RWPE1 (cell line): ENCODE results near the gene FHIP1B.

ENCODE experiments used
- CTCF ChIA-PET: fragments of 350-600 bp; sonication (Branson Sonifier 250); formaldehyde crosslinking; extraction: SDS; loops from one replicate; lab custom pipeline; 2021; lab: Yijun Ruan, JAX
- POLR2A ChIA-PET: fragments of 400-600 bp; formaldehyde crosslinking; extraction: SDS; loops from one replicate; lab custom pipeline; 2020; ENCODE audit warnings: antibody characterized with exemption; ENCODE audit not compliant: low non-redundant PET; lab: Yijun Ruan, JAX
- DNase-seq: peaks from one replicate; pipeline ENCODE4 v3.0.0; 2012; ENCODE audit warnings: low spot score
- H3K27ac ChIP-seq: fragments of 450-650 bp; 2 replicates; pipeline ENCODE4 v1.5.1; 2017
- TF ChIP-seq, protein P1 (sequence below): fragments of 450-650 bp; conservative IDR thresholded peaks from 2 replicates; pipeline ENCODE4 v1.5.1; 2017; ENCODE audit warnings: low read depth, mild to moderate bottlenecking

The FHIP1B gene

DNA sequence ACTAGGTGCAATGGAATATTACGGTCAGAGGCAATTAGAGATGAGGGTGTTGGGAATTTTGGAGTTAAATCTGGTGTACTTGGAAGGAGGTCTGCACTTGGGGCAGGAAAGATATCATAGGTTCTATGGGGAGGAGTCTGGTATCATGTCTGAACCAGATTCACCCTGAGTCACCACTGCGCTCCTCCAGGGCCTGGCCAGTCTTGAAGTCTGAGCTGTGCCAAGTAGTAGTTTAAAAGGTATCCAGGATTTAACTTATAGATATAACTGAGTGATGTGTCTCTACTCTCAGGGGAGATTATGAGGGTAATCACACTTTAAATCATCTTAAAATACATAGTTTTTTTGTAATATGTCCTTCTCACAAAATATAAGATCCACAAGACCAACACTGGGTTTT lies 11.1 kb upstream of the FHIP1B start:
- ChIA-PET POLR2A (no interaction called here), CTCF (no interaction called here)
- TF ChIP-seq, protein P1, sequence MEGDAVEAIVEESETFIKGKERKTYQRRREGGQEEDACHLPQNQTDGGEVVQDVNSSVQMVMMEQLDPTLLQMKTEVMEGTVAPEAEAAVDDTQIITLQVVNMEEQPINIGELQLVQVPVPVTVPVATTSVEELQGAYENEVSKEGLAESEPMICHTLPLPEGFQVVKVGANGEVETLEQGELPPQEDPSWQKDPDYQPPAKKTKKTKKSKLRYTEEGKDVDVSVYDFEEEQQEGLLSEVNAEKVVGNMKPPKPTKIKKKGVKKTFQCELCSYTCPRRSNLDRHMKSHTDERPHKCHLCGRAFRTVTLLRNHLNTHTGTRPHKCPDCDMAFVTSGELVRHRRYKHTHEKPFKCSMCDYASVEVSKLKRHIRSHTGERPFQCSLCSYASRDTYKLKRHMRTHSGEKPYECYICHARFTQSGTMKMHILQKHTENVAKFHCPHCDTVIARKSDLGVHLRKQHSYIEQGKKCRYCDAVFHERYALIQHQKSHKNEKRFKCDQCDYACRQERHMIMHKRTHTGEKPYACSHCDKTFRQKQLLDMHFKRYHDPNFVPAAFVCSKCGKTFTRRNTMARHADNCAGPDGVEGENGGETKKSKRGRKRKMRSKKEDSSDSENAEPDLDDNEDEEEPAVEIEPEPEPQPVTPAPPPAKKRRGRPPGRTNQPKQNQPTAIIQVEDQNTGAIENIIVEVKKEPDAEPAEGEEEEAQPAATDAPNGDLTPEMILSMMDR, result no peak
- peak overlapping the region; percentile 45 for H3K27ac ChIP-seq
- DNase-seq, result peak; percentile 30

DNA sequence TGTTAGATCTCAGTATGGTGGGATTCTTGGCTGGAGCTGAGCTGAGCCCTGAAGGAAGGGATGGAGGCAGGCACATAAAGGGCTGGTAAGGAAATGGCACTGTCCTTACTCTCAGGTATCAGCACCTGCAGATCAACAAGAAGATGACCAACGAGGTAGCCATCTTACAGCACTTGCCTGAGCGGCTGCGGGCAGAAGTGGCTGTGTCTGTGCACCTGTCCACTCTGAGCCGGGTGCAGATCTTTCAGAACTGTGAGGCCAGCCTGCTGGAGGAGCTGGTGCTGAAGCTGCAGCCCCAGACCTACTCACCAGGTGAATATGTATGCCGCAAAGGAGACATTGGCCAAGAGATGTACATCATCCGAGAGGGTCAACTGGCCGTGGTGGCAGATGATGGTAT lies 6.9 kb upstream of the FHIP1B start:
- TF ChIP-seq, protein P1, result no peak
- ChIA-PET CTCF (no interaction called here), POLR2A (no interaction called here)
- no peak for DNase-seq
- no peak overlapping the region for H3K27ac ChIP-seq

DNA sequence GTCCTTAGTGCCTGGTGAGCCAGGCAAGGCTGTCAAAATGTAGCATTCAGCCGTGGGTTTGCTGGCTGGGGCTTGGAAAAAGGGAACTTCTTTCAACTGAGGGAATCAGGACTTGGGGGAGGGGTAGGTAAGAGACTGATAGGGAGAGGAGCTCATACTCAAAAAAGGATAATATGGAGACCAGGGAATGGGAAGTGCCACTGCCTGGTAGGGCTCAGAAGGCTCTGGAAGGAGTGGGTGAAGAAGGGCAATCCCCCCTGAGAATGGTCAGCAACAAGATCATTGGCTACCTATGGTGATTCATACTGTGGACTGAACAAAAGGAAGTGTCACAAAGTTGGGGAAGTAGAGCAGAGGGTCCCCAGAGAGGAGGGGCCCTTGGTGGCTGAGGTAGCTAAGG lies 6.3 kb upstream of the FHIP1B start:
- CTCF ChIA-PET, result no interaction called here
- DNase-seq, result no peak
- no peak overlapping the region for H3K27ac ChIP-seq
- POLR2A ChIA-PET, result no interaction called here
- TF ChIP-seq, protein P1, result no peak

- TF ChIP-seq, protein P1, result no peak
- POLR2A ChIA-PET, result no interaction called here
- H3K27ac ChIP-seq, result no peak overlapping the region
- CTCF ChIA-PET, result no interaction called here
- no peak for DNase-seq
These were observed 5.7 kb upstream of the FHIP1B start for GRCh38 chr11:6240139-6240538.

GRCh38 chr11:6238902-6239301 lies 4.5 kb upstream of the FHIP1B start, which contains the start of gene CNGA4:
Gene CNGA4, plus strand, starts transcription at chr11:6239089. Its CDS starts 118 bp downstream, at chr11:6239207.
- TF ChIP-seq, protein P1, result no peak
- CTCF ChIA-PET, result interaction anchor here (0.8 kb wide), 1 partner anchor 12 kb away, joined by 3 read pairs; no protein-coding TSS in a partner anchor
- POLR2A ChIA-PET, result no interaction called here
- no peak for DNase-seq
- H3K27ac ChIP-seq, result no peak within 1 kb of the TSS

DNA sequence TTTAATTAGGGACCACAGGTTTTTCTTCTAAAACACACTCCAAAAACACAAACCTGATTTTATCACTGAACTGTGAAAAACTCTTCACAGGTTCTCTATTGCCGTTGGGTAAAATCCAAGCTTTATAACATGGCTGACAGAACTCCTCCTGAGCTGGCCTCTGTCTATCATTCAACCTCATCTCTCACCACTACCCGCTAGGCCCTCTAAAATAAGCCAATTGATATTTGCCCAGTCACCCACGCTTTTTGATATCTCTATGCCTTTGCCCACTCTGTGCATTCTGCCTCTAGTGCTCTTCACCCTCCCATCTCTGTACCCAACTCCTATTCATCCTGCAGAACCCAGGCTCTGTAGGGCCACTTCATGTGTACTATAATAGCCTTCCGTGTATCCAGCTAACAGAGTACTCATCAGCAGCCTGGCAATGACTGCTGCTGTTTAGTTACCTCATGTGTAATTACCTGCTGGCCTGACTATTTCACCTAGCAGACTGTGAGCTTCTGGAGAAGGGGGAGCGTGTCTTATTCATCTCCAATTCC lies 3.4 kb upstream of the FHIP1B start:
- H3K27ac ChIP-seq, result no peak overlapping the region
- ChIA-PET POLR2A (no interaction called here), CTCF (interaction anchor here (1.3 kb wide), 1 partner anchor 13 kb away, joined by 3 read pairs; no protein-coding TSS in a partner anchor)
- no peak for DNase-seq
- TF ChIP-seq, protein P1, result no peak
